T-cell (primary cell): ENCODE data around the gene SMIM1. TPM values are rescaled to one million over a fixed set of nuclear protein-coding genes. Genes with fewer than 3 reads are reported as not detected.

ENCODE experiments used
- ATAC-seq, 4 experiments: fragments of 200-7000 bp in 3 of 4; fragments of 150-1000 bp in 1 of 4; cut with Tn5 transposase; replicated peaks in 1 of 4; 1 replicate in 3 of 4; 2 replicates in 1 of 4; pipeline ENCODE4 v1.10.0; 2021; ENCODE audit warnings: moderate library complexity in 3 of 4, mild to moderate bottlenecking in 2 of 4, moderate number of reproducible peaks in 1 of 4
- CTCF ChIA-PET, 2 donors: fragments of 300-600 bp; sonication (Branson Sonifier 250); formaldehyde crosslinking; loops; one replicate each; lab custom pipeline; 2022; ENCODE audit warnings: antibody characterized with exemption in 2 of 2; lab: Charles Lee
- POLR2A ChIA-PET, 2 donors: fragments of 300-600 bp; sonication (Branson Sonifier 250); formaldehyde crosslinking; loops; one replicate each; lab custom pipeline; 2022; ENCODE audit warnings: antibody characterized with exemption in 2 of 2; lab: Charles Lee
- DNase-seq, 35 experiments: peaks; one replicate each; pipeline versions ENCODE4 v3.0.0 to v3.0.0-alpha.2; 2013 to 2023
- H3K27ac ChIP-seq: one replicate; pipeline ENCODE4 v1.5.1; 2013; ENCODE audit warnings: low read length
- H3K27me3 ChIP-seq, 2 experiments: replicated peaks in 1 of 2; 1 replicate in 1 of 2; 2 replicates in 1 of 2; pipeline versions ENCODE4 v1.6.1 to v1.7.0; 2013; ENCODE audit warnings: low read length in 1 of 2, mixed read lengths in 1 of 2; ENCODE audit not compliant: control insufficient read depth in 2 of 2, insufficient read depth in 2 of 2; ENCODE audit errors: extremely low read depth in 1 of 2
- H3K36me3 ChIP-seq, 2 donors: 1 replicate in 1 of 2; 2 replicates in 1 of 2; pipeline versions ENCODE4 v1.6.1 to v1.7.0; 2013; ENCODE audit warnings: low read length in 1 of 2; ENCODE audit not compliant: control insufficient read depth in 2 of 2, insufficient read depth in 1 of 2; ENCODE audit errors: extremely low read depth in 1 of 2
- H3K4me1 ChIP-seq, 2 experiments: 1 replicate in 1 of 2; 2 replicates in 1 of 2; pipeline versions ENCODE4 v1.6.1 to v1.7.0; 2013; ENCODE audit warnings: low read length in 2 of 2, mixed read lengths in 1 of 2; ENCODE audit not compliant: insufficient read depth in 2 of 2, control insufficient read depth in 1 of 2; ENCODE audit errors: extremely low read depth in 1 of 2
- H3K4me3 ChIP-seq, 2 donors: 1 replicate in 1 of 2; 2 replicates in 1 of 2; pipeline versions ENCODE4 v1.5.1 to v1.7.0; 2013; ENCODE audit warnings: mild to moderate bottlenecking in 2 of 2, low read length in 1 of 2, moderate library complexity in 1 of 2; ENCODE audit not compliant: control insufficient read depth in 1 of 2; ENCODE audit errors: extremely low read depth in 1 of 2
- H3K9me3 ChIP-seq: 2 replicates; pipeline ENCODE4 v1.7.0; 2013
- H3K27ac Mint-ChIP-seq, 2 donors: one replicate each; pipeline ENCODE4 v1.8.0; 2020 to 2021; ENCODE audit warnings: mild to moderate bottlenecking in 2 of 2, mixed read lengths in 2 of 2
- H3K27me3 Mint-ChIP-seq, 2 donors: one replicate each; pipeline ENCODE4 v1.8.0; 2021 to 2022; ENCODE audit warnings: mixed read lengths in 2 of 2
- H3K36me3 Mint-ChIP-seq: one replicate; pipeline ENCODE4 v1.8.0; 2021; ENCODE audit warnings: mixed read lengths
- H3K4me1 Mint-ChIP-seq, 3 donors: one replicate each; pipeline ENCODE4 v1.8.0; 2020 to 2022; ENCODE audit warnings: mixed read lengths in 3 of 3, mild to moderate bottlenecking in 1 of 3
- H3K4me3 Mint-ChIP-seq, 3 donors: one replicate each; pipeline ENCODE4 v1.8.0; 2020 to 2022; ENCODE audit warnings: mild to moderate bottlenecking in 3 of 3, mixed read lengths in 3 of 3, moderate library complexity in 3 of 3
- H3K9me3 Mint-ChIP-seq, 3 donors: one replicate each; pipeline ENCODE4 v1.8.0; 2020 to 2022; ENCODE audit warnings: mixed read lengths in 3 of 3
- WGBS: methylation state at CpG from one replicate; pipeline ENCODE4 v1.1.5; 2013; ENCODE audit warnings: missing lambda C conversion rate; ENCODE audit not compliant: insufficient coverage; 5-methylcytosine and 5-hydroxymethylcytosine counted together
- total RNA-seq, 35 experiments: library from RNA in 6 of 35; stranded (reverse) in 6 of 35; fragments of 120-200 nt in 1 of 35; gene quantifications; one replicate each; pipeline versions ENCODE4 v1.2.1 to v1.2.4 and lab custom pipeline; 2013 to 2026

The SMIM1 gene
- total RNA-seq, 5 donors from 2014 or later (not counting 1 experiment from before 2014, with no cell fraction given): 1.3 to 6.2 (median 4.2) TPM

DNA sequence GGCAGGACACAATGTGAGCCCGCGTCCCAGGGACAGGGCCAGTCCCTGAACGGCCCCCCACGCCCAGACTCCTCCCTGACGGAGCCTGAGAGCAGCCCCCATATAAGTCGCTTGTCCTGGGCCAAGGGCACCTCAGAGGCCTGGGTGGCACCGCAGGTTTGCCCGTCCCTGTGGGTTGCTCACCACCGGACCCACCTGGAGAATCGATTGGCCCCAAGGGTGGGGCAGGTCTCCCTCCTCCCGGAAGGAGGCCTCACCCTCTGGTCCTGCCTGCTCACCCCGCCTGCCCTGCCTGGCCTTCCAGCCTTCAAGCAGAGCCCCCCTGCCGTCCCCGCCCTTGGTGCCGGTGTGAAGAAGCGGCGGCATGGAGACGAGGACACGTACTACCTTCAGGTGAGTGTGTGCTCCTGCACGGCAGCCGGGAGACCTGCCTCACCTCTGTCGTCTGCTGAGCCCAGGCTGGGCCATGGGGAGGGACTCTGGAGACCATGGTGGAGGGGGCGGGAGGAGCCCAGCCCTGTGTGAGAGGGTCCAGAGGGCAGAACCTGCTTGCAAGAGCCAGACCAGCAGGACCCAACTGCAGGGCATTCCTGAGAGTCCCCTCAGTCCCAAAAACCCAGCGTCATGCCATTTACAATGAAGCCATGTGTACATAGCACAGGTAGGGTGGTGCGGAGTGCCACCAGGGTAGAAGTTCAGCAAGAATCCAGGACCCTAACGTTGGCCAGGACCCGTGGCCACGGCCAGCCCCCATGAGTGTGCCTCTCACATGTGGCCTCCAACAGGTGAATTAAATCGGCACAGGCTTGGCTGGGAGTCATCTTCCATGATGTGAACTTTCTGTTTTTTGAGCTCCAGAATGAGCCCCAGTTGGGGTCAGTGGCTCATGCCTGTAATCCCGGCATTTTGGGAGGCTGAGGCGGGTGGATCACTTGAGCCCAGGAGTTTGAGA lies 44.4 kb upstream of the SMIM1 start:
- POLR2A ChIA-PET: no interaction called here
- H3K9me3 ChIP-seq: no peaks in the 10 kb centered on the region
- H3K27ac Mint-ChIP-seq: no peak overlapping the region

DNA sequence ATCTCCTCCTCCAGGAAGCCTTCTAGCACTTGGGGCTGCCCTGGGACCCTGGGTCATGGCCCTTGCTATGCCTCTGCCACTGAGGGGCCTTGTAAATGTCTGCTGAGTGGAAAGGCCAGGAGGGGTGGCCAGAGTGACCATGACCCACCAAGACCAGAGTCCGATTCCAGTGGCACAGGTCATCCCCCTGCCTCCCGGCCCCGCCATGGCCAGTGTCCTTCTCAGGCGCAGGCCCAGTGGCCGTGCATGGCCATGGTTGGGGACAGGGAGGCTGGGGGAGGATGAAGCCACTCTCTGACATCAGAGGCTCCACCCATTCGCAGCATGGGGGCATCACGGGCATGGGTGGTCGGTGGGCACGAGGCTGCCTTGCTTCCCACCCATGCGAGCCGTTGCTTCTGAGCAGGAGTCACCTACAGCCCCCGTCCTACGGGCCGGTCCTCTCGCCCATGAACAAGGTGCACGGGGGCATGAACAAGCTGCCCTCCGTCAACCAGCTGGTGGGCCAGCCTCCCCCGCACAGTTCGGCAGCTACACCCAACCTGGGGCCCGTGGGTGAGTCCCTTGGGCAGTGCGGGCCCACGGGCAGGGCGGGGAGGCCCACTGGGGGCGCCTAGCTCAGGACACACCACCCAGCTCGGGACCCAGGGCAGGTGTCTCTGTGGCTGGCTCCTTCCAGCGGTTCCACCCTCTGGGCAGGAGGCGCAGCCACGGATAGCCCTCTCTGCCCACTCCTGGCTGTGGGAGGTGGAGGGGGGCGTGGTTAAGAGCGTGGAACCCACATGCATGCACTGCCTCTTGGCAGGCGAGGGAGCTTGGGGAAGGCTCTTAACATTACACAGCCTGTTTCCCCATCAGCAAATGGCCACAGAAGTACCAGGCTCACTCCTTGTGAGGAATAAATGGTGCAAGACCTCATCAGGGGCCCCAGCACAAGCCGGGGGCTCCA lies 42.7 kb upstream of the SMIM1 start:
- ChIA-PET POLR2A (no interaction called here), CTCF (no interaction called here)
- no peaks in the 10 kb centered on the region for H3K9me3 ChIP-seq
- Mint-ChIP-seq H3K9me3 (no peaks in the 10 kb centered on the region), H3K27ac (no peak overlapping the region), H3K4me3 (no peak overlapping the region), H3K27me3 (peaks cover 3 to 7% of the 10 kb centered on the region in 2 donors), H3K36me3 (no peaks in the 10 kb centered on the region), H3K4me1 (no peaks in the 10 kb centered on the region)
- H3K4me3 ChIP-seq: no peak overlapping the region
- no peak for ATAC-seq
- no peak for DNase-seq
- H3K36me3 ChIP-seq: no peaks in the 10 kb centered on the region
- peaks cover 0 to 51% of the 10 kb centered on the region in 2 experiments for H3K27me3 ChIP-seq
- 83% methylated on average over 23 of the region's 32 CpGs for WGBS
- no peaks in the 10 kb centered on the region for H3K4me1 ChIP-seq
- H3K27ac ChIP-seq: no peak overlapping the region

More for the DNA sequence above, 44.4 kb upstream of the SMIM1 start:
- no peak for DNase-seq
- Histone ChIP-seq H3K4me3 (no peak overlapping the region), H3K27me3 (peaks cover 0 to 60% of the 10 kb centered on the region in 2 experiments), H3K36me3 (no peaks in the 10 kb centered on the region), H3K27ac (no peak overlapping the region), H3K4me1 (peaks cover 0 to 4% of the 10 kb centered on the region in 2 experiments)
- ATAC-seq: no peak
- CTCF ChIA-PET: interaction anchor here in 1 of 2 donors (0.6 kb wide), 1 partner anchor 115 kb away, joined by 6 read pairs; no protein-coding TSS in a partner anchor
- Mint-ChIP-seq H3K27me3 (peaks cover 7 to 8% of the 10 kb centered on the region in 2 donors), H3K9me3 (no peaks in the 10 kb centered on the region), H3K4me1 (no peaks in the 10 kb centered on the region), H3K4me3 (no peak overlapping the region), H3K36me3 (no peaks in the 10 kb centered on the region)
- 85% methylated on average over 31 of the region's 31 CpGs for WGBS

- Histone ChIP-seq H3K27ac (no peak overlapping the region), H3K36me3 (peaks cover 0 to 2% of the 10 kb centered on the region in 2 donors), H3K9me3 (no peaks in the 10 kb centered on the region), H3K27me3 (peaks cover 0 to 48% of the 10 kb centered on the region in 2 experiments), H3K4me3 (no peak overlapping the region), H3K4me1 (no peaks in the 10 kb centered on the region)
- ATAC-seq (no peak), DNase-seq (no peak)
- Mint-ChIP-seq H3K36me3 (no peaks in the 10 kb centered on the region), H3K9me3 (no peaks in the 10 kb centered on the region), H3K27ac (no peak overlapping the region), H3K4me1 (no peaks in the 10 kb centered on the region), H3K27me3 (peaks cover 3 to 7% of the 10 kb centered on the region in 2 donors), H3K4me3 (no peak overlapping the region)
- POLR2A ChIA-PET: no interaction called here
- WGBS: 65% methylated on average over 25 of the region's 25 CpGs
- CTCF ChIA-PET: interaction anchor here in 1 of 2 donors (0.7 kb wide), 1 partner anchor 240 kb away, joined by 3 read pairs; no protein-coding TSS in a partner anchor
Observed at GRCh38 chr1:3730543-3731247, 41.9 kb upstream of the SMIM1 start.

DNA sequence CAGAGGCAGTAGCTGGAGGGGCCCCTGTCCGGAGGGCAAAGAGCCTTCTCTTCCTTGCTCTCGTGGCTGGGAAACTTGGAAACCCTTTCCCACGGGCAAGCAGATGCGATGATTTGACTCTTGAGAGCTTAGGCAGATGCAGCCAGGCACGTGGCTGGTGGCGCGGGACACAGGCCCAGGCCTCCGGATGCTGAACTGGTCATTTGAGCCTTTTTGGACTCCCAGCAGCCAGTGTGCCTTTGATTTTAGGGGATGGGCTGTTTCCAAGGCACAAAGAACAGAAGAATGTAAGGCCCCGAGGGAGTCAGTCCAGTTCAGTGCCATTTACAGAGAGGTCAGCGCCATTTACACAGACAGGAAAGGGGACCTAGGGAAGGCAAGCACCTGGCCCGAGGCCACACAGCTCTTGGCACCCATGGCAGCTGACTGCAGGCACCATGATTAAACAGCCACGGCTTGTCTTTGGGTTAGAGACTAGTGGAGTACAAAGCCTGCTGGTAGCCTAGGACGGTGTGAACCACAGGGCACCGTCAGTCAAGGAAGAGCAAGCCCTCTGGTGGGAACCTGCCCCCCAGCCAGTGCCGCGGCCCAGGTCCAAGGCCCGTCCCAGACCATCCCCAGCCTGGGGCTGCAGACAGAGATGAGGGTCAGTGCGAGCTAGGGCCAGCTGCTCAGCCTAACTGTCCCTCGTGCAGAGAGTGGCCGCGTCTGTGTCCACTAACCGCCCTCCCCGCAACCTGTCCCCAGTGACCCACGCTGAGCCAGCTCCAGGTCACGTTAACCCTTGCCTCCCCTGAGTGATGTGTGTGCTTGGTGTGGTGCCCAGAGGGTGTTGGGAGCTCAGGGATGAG lies 40.7 kb upstream of the SMIM1 start:
- DNase-seq (no peak), ATAC-seq (no peak)
- POLR2A ChIA-PET: no interaction called here
- Mint-ChIP-seq H3K4me1 (no peaks in the 10 kb centered on the region), H3K4me3 (no peak overlapping the region), H3K27me3 (peaks cover 3 to 7% of the 10 kb centered on the region in 2 donors), H3K27ac (no peak overlapping the region), H3K9me3 (no peaks in the 10 kb centered on the region), H3K36me3 (peaks cover under 1% of the 10 kb centered on the region)
- CTCF ChIA-PET: no interaction called here
- H3K9me3 ChIP-seq: no peaks in the 10 kb centered on the region
- H3K4me1 ChIP-seq: no peaks in the 10 kb centered on the region
- H3K36me3 ChIP-seq: peaks cover 0 to 6% of the 10 kb centered on the region in 2 donors
- H3K27ac ChIP-seq: no peak overlapping the region
- peaks cover 0 to 47% of the 10 kb centered on the region in 2 experiments for H3K27me3 ChIP-seq
- H3K4me3 ChIP-seq: no peak overlapping the region
- 90% methylated on average over 18 of the region's 25 CpGs for WGBS

- CTCF ChIA-PET: no interaction called here
- WGBS: 50% methylated on average over 33 of the region's 37 CpGs
Observed at GRCh38 chr1:3732434-3733093, 40.0 kb upstream of the SMIM1 start.

More at GRCh38 chr1:3732434-3733093, 40.0 kb upstream of the SMIM1 start:
- no peak overlapping the region for H3K27ac ChIP-seq
- Mint-ChIP-seq H3K4me1 (no peaks in the 10 kb centered on the region), H3K27me3 (peaks cover 3 to 7% of the 10 kb centered on the region in 2 donors), H3K36me3 (peaks cover 6% of the 10 kb centered on the region), H3K27ac (no peak overlapping the region), H3K4me3 (no peak overlapping the region), H3K9me3 (no peaks in the 10 kb centered on the region)
- H3K4me3 ChIP-seq: no peak overlapping the region
- POLR2A ChIA-PET: no interaction called here
- peaks cover 0 to 39% of the 10 kb centered on the region in 2 experiments for H3K27me3 ChIP-seq
- peaks cover 0 to 6% of the 10 kb centered on the region in 2 donors for H3K36me3 ChIP-seq
- DNase-seq: no peak
- H3K9me3 ChIP-seq: no peaks in the 10 kb centered on the region
- no peaks in the 10 kb centered on the region for H3K4me1 ChIP-seq
- ATAC-seq: no peak
